ENCODE results near the gene MED16.

- TF ChIP-seq CTCF (IDR thresholded peaks at IDR 0.05), result no peak
- no peak for TF ChIP-seq POLR2A (IDR thresholded peaks at IDR 0.05)
Observed at GRCh38 chr19:924553-925086, 31.6 kb upstream of the MED16 start.

Data from adrenal gland (tissue), 5 donors.